SKM-1 treated with dmso at 0.1 percent for 144 hours (cell line): ENCODE results near the gene PFDN1.
"Not testable (repeated sequence)": the region's sequence is repeated elsewhere in the genome, so short reads cannot be mapped to it uniquely, and the experiment has no call there.

Source experiments
- DNase-seq: peaks from one replicate; lab custom pipeline; 2025; ENCODE audit not compliant: unreplicated experiment; lab: John Stamatoyannopoulos, UW

PFDN1 gene, protein sequence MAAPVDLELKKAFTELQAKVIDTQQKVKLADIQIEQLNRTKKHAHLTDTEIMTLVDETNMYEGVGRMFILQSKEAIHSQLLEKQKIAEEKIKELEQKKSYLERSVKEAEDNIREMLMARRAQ

DNA sequence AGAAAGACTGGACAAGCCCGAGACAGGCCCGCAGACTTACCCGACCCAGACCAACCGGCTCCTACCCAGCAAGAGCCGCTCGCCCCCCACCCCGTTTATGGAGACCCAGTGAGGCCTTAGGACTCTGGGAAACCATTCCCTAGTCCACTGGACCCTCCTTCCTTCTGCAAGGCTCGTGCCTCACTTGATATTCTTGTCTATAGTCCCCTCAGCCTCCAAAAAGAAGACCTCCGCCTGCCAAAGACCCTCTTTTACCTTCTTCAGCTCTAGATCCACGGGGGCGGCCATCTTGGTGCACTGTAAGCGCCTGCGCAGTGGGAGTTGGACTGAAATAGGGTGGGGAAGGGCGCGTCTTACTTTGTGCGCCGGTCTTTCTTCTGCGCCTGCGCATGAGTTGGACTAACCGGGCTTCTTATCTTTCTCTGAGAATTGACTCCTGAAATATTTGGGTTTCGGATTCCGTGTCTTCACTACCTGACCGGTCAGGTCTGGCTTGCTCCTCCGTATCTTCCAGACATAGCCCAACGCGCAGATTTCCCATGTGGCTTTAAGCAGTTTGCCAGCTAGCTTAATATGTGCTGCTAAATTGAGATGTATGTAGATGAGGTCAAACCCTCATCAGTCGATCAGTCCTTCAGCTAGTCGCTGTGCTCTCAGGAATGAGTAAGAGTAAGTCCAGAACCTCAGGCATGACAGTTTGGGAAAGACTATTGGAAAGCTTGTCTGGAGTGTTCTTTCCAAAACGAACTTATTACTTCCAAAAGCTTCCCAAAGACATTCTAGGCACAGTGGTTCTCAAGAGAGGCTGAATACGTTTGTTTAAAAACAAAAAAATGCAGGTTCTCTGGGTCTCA lies at the start of gene PFDN1:
Gene PFDN1, minus strand, starts transcription at position 316 of the 854 bp plus-strand sequence. Its CDS starts 28 bp downstream, at position 288.
- DNase-seq: peak; percentile 96

DNA sequence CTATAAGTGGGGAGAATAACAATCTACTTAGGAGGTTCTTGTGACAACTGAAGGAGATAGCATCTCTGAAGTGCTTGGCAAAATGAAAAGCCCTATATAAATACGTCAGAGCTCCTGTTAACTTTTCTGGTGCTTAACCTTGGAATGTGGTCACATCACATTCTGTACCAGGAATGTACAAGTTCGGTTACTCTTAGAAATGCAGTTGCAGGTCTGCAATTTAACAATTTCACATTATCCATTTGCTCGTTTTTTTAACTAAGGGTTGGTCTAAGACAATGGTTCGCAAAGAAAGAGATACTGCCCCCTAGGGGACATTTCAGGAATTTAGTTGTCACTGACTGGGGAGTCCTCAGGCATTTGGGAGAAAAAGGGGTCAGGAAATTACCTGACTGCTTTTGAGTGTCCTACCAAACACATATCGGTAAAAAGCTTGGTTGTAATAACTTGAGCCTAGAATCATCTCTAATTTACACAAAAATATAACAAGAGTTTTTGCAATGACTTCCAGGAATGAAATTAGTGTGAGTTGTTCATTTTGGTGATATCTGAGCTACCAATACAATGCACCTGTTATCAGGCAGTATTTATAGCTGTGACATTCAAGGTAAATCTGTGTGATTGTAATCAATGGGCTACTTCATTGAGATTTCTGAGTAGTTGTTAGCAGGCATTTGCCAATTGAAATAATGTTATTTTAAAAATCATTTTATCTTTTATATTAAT lies 48.9 kb upstream of the PFDN1 start:
- peak; percentile 68 for DNase-seq

DNA sequence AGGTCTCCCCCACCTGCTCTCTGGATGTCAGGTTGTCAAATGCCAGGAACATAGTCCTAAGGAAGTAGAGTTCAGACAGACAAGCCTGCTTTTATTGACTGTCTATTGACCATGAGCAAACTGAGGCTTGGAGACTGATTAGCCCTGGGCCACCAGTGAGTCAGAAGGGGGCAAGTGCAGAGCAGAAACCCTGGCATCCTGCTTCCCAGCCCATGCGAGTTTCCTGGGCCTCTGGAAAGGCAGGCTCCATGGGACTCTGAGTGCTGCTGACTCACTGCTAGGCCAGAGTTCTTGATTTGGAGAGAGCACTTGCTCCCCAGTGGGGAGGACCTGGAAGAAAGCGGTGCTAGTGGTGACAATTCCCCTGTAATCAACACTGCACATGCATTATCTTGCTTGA lies 46.3 kb upstream of the PFDN1 start:
- DNase-seq: no peak

DNA sequence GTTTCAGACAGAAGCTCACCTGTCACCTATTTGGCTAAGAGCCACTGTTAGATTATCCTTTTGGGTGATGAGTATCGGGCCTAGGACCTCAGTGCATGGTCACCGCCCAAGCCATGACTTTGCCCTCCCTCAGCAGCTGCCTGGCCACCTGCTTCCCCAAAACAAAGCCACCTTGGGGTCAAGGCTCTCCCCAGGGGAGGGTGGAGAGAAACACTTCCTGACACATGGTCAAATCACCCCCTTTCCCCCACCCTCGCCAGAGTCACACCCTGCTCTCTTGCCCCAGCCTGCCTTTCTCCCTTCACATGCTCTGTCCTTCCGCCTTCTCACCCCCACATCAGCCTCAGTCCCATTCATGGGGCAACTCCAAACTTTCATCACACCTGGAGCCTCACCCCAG lies 45.2 kb upstream of the PFDN1 start:
- DNase-seq: no peak

DNA sequence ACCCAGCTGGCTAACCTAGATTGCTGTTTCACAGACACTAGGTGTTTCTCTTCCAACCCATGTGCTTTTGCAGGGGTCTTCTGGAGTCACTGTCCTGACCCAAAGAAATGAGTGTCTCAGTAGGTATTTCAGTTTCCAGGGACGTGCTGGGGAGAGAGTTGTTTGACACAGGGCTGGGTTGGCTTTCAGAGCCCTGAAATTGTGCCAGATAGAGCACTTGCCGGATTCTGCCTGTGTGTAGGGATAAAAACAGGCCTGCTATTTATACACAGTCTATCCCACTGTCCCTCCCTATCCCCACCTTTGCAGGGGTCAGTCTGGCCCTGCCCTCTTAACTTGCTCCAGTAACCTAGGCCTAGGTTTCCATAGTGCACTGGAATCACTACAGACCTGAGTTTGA lies 44.5 kb upstream of the PFDN1 start:
- DNase-seq: no peak

DNA sequence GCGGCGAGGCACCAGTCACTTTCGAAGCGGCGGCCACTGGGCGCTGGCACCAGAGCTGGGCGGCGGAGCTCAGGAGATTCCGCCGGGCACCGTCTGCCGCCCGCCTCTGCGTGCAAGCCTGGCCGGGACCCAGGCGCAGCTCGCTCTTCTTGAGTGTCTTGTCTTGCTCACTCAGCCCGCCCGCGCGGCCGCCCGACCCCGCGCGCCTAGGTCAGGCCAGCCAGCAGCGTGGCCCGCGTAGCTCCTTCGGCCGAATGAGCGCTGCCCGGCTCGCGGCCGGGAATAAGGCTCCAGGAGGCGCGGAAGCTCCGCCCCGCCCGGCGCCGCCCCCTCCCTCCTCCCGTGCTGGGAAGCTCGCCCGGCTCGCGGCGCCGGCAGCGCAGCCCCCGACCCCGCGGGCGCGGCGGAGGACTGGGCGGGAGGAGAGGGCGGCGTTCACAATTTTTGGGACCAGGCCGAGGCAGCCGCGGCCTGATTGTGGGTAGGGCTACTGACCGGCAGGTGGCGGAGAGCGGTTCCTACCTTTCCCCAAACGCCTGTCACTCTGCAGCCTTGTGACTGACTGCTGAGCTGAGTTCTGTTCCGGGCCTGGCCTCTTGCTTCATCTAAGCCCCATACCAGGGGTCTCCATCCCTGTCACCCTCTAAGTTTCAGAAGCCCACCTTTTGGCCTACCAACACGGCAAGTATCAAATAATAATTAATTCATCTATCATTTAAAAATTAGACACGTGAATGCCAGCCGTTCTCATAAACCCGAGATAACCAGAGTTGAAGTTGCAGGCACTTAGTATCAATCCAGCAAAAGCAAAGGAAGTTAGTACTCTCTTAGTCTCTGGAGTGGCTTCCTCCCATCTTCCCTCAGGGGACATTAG lies 43.7 kb upstream of the PFDN1 start, which contains the start of gene HBEGF:
Gene HBEGF, minus strand, starts transcription at position 256 of the 874 bp plus-strand sequence. CDS start 275 bp downstream, outside the sequence.
- DNase-seq: peak; percentile 33

DNA sequence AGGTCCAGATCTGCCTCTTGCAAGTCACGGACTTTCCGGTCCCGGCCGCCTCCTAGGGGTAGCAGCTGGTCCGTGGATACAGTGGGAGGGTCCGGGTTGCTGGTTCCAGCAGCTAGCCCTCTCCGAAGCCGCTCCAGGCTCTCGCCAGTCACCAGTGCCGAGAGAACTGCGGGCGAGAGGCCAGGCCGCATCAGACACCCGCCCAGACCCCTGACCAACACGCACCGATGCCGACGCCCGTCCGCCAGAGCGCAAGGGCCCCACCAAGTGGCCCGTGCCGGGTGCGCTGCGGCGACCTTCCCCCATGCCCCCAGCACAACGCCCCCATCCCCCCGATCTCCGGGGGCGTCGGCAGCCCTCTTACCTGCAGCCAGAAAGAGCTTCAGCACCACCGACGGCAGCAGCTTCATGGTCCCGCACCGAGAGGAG lies 43.0 kb upstream of the PFDN1 start:
- no peak for DNase-seq

DNA sequence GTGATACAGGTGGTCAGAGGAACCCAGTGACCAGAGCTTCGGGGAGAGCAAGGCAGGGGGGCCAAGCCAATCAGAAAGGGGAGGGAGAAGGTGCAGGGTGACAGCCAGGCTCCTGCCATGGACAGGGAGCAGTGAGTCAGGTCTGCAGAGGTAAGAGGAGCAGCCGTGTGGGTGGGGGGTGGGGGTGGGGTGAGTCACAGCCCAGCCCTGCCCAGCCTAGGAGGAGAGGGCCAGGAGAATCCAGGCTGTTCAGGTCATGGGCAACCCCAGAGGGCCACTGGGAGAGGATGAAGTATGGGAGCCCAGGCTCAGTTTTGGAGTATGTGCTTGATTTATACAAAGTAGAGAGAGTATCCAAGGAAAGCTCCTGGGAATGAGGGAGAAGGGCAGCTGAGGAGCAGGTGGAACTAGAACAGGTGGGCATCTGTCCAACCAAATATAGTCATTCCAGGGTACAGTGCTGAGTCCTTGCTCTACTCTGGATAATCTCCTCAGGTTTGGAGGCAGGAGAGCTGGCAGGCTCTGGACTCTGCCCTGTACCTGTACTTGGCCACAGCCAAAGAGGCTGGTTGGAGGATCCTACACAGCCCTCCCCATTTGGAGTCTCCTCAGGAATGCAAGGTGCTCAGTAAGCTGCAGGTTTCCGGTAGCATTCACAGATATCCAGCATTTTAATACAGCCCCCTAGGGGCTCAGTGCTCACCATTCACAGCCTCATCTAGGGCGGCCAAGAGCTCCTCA lies 42.0 kb upstream of the PFDN1 start:
- DNase-seq: no peak

DNA sequence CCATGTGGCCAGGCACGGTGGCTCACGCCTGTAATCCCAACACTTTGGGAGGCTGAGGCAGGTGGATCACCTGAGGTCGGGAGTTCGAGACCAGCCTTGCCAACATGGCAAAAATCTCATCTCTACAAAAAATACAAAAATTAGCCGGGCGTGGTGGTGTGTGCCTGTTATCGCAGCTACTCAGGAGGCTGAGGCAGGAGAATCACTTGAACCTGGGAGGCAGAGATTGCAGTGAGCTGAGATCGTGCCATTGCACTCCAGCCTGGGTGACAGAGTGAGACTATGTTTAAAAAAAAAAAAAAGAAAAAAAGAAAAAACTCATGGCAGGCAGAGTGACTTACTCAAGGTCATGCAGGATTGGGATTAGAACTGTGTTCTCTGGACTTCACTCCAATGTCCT lies 40.9 kb upstream of the PFDN1 start:
- not testable (repeated sequence) for DNase-seq

DNA sequence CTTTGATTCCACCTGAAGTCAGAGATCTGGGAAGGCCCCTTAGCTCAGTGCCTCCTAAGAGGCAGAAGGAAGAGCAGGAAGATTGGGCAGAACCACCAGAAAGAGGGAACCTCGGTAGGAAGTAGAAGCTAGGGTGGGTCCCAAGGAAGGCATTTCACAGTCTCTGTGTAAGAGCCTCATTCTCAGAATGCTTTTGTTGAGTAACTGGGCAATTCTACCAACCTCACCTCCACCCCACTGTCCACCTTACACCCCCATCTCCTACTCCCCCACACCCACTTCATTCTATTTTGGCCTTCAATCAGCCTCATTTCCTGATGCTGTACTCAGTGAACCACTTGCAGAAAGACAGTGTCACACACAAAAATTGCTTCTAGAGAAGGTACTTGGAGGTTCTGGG lies 40.0 kb upstream of the PFDN1 start:
- peak; percentile 59 for DNase-seq

DNA sequence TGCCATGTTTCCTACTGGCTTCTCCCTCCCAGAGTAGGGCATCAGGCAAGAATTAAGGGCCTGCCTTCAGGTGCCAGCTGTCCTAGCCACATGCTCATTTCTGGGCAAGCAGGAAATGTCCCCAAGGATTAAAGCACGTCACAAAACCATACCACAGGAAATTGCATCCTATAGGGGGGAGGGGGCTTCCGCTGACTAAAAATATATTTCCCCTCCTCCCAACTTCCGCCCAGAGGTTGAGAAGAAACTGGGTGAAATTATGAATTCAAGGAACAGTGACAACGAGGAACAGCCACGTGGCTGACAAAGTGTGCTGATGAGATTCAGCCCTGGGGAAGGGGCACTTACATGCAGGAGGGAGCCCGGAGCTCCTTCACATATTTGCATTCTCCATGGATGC lies 39.4 kb upstream of the PFDN1 start:
- DNase-seq: peak; percentile 91

DNA sequence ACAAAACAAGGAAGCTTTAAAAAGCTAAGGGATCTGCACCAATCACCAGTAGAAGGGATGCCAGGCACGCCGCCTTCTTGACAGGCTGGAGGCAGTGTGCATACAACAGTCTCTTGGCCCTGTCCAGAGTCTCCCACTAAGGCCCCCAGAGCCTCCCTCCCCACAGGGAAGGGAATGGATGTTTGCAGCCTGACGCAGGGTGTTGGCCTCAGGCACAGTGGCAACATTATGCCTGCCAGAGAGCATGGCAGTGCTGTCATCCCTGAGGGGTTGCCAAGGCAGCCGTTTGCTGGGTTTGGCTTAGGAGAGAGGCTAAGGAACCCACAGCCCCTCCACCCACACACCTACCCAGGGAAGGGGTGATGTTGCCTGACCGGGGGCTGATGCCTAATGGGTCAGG lies 38.7 kb upstream of the PFDN1 start:
- no peak for DNase-seq

DNA sequence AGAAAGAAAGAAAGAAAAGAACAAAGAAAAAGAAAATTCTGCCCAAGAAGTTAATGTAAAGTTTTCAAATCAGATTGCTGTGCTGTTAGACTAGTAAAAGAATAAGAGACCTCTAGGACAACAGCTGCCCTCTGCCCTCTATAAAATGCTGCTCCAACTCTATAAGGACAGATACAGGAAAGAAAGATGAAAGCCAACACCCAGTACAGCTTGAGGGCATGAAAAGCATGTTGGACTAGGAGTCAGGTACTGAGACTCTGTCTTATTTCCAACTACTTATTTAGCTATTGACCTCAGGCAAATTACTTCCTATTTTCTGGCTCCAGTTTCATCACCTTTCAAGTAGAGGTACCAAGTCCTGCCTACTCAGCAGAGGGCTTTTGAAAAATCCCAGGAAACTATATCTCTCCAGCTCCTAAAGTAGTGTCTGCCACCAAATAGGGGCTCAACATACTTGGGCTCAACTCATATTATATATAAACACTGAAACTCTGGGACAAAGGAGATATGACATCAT lies 37.8 kb upstream of the PFDN1 start:
- DNase-seq: peak; percentile 80

DNA sequence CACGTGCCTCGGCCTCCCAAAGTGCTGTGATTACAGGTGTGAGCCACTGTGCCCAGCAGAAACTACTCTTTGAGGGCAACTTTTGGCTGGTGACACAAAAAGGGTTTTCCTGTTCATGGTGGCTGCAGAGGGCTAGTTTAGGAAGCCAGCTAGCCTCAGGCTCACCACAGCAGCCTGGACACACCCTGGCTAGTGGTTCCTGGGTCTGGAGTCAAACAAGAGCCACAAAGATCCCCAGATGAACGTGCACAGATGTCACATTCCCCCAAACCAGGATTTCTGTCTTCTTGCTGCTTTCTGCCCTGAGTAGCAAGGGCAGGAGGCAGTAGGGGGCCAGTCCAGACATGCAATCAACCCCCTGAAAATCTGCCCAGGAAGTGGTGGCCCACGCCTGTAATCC lies 36.7 kb upstream of the PFDN1 start:
- DNase-seq: no peak

DNA sequence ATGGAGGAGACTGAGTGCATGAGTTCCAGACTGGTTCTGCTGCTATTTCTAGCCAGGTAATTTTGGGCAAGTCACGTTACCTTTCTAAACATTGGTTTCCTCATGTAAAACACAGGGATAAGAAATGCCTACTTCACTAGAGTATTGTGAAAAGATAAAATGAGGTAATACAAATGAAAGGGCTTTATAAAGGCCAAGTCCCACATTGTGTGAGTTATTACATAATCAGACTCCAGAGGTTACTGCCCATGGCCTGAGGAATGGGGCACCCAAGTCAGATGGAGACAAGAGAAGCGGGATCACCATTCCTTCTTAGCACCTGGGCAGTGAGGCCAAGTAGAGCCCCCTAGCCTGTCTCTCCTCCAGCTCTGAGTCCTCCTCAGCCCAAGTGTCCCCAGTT lies 36.0 kb upstream of the PFDN1 start:
- no peak for DNase-seq

DNA sequence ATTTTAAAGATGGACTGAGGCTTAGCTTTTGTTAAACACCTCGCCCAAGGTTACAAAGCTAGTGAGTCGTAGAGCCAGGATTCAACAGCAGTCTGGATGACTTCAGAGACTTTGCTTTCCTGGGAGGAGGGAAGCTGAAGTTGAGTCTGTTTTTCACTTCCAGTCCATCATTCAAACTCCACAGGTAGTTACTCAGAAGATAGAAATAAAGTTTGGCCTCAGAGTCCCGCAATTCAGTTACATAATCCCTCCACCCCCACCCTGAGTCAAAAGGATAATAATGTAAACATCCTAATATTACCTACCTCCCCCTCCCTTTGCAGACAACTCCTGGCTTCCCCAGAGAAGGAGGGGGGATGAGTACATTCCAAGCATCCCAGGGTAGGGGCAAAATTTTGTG lies 35.4 kb upstream of the PFDN1 start:
- DNase-seq: no peak

DNA sequence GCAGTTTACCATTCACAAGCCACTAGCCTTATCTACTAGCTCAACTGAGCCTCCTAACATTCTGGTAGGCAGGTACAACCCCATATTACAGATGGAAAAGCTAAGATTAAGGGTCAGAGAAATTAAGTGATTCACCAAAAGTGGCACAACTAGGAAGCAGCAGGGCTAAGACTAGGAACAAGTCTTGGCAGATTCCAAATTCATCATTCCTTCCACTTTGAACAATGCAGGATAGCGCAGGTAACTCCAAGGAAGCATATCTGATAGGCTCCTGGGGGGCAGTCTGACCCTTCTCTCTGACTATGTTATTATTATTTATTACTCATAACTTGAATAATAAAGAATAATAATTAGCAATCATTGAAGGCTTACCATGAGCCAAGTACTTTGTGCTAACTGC lies 35.0 kb upstream of the PFDN1 start:
- no peak for DNase-seq

DNA sequence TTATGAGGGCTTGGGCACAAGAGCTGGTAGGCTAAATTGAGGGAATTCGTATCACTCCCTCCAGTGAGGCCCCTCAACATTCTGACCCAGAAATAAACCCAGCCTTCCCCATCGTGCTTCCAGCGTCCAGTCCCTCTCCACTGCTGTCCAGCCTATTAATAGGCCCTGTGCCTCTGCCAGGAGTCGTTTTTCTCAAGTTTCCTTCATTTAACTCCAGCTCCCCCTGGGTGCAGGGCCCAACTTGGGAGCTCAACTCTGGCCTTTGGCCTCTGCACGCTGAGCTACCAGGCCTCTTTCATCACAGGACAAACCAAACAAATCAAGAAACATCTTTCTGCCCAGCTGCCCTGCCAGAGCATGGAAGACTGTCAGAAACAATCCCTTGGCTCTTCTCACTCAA lies 33.5 kb upstream of the PFDN1 start:
- DNase-seq: no peak

DNA sequence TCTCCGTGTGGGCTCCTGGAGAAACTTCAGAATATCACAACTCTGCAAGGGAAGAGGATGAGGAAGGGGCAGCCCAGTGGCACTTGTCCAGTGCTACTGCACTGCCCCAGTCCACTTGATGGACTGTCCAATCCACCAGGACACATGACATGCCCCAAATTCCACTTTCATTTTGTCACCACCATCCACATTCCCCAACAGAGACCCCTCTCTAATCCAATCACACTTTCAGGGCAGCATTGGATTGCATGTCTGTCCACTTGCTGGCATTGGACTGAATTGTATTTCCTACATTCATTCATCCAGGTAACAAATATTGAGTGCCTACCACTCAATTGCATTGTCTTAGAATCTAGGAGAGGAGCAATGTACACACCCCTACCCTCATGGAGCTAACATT lies 28.7 kb upstream of the PFDN1 start:
- no peak for DNase-seq
